HCT116 (cell line): Measurements from ENCODE around the gene PIP4K2A.
"Not testable (repeated sequence)": the region's sequence is repeated elsewhere in the genome, so short reads cannot be mapped to it uniquely, and the experiment has no call there.

Experiments
- ATF3 ChIP-seq: IDR thresholded peaks from 2 replicates; pipeline ENCODE4 v1.6.1; 2012
- CBX3 ChIP-seq: IDR thresholded peaks from 2 replicates; pipeline ENCODE4 v1.6.1; 2012; ENCODE audit warnings: low read depth
- CTCF ChIP-seq, 3 experiments: fragments of 200-600 bp in 1 of 3; sonication (generic) in 1 of 3; IDR thresholded peaks in 2 of 3; conservative IDR thresholded peaks in 1 of 3; 2 replicates each; pipeline ENCODE4 v1.5.1; 2012 to 2017; ENCODE audit warnings: low read depth in 2 of 3, low read length in 2 of 3, antibody characterized with exemption in 1 of 3, borderline replicate concordance in 1 of 3, control low read depth in 1 of 3, mild to moderate bottlenecking in 1 of 3, mixed read lengths in 1 of 3, mixed run types in 1 of 3, moderate library complexity in 1 of 3; ENCODE audit not compliant: insufficient read depth in 1 of 3
- EZH2 ChIP-seq: fragments of 200-600 bp; sonication (generic); IDR thresholded peaks from 2 replicates; pipeline ENCODE4 v1.6.1; 2017; ENCODE audit warnings: antibody characterized with exemption, mixed run types
- EZH2phosphoT487 ChIP-seq: fragments of 200-600 bp; IDR thresholded peaks from 2 replicates; pipeline ENCODE4 v1.6.1; 2018; ENCODE audit warnings: antibody characterized with exemption, borderline replicate concordance
- MAX ChIP-seq: IDR thresholded peaks from 2 replicates; pipeline ENCODE4 v1.6.1; 2012
- POLR2AphosphoS5 ChIP-seq: IDR thresholded peaks from 2 replicates; pipeline ENCODE4 v1.6.1; 2011; ENCODE audit warnings: mild to moderate bottlenecking, low read depth, low read length, moderate library complexity
- RAD21 ChIP-seq: IDR thresholded peaks from 2 replicates; pipeline ENCODE4 v1.6.1; 2012; ENCODE audit warnings: low read depth, mild to moderate bottlenecking
- SP1 ChIP-seq: IDR thresholded peaks from 2 replicates; pipeline ENCODE4 v1.6.1; 2012; ENCODE audit warnings: low read depth
- ZBTB33 ChIP-seq: IDR thresholded peaks from 2 replicates; pipeline ENCODE4 v1.6.1; 2011; ENCODE audit warnings: mild to moderate bottlenecking, low read length, moderate library complexity; ENCODE audit not compliant: insufficient replicate concordance; ENCODE audit errors: extremely low read depth

- not testable (repeated sequence) for TF ChIP-seq ZBTB33; CTCF (IDR thresholded peaks at IDR 0.05 in 2 of 3, conservative IDR thresholded peaks at IDR 0.05 in 1 of 3; ENCODE audit: borderline replicate concordance in 1 of 3, insufficient read depth in 1 of 3, low read depth in 2 of 3, low read length in 2 of 3); ATF3; POLR2AphosphoS5; RAD21; SP1; CBX3; EZH2; MAX; EZH2phosphoT487
Observed at GRCh38 chr10:22741631-22742030, 27.3 kb upstream of the PIP4K2A start.
